T-helper 1 cell (primary cell): ENCODE data around the gene CD3D.

ENCODE experiments used
- DNase-seq, 5 donors: peaks; one replicate each; pipeline ENCODE4 v3.0.0-alpha.2; 2012 to 2020

Gene CD3D

DNA sequence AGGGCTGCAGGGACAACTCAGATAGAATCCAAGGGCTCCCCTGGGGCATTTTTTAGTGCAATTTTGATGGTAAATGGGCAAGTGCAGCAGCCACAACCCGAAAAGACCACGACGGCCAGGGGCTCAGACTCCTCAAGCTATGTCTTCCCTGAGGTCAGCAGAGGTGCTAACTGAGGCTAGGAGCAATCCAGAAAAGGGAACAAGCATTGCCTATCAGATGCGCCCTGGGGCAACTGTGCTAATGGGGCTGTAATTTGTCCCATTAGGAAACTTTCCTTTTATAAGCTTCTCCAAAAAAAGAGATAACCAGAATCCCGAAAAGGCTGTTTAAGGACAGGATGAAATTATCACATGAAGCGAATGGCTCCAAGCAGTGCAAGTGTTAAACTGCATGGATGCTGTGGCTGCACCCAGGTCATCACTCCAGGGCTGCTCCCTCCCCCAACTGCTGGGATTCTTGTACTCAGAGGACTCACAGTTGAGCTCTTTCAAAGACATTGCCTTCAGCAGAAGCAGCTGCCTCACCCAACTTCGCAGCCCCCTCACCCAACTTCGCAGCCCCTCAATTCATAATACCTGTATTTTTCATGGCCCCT, 40.8 kb downstream of the CD3D start:
- DNase-seq: no peak

DNA sequence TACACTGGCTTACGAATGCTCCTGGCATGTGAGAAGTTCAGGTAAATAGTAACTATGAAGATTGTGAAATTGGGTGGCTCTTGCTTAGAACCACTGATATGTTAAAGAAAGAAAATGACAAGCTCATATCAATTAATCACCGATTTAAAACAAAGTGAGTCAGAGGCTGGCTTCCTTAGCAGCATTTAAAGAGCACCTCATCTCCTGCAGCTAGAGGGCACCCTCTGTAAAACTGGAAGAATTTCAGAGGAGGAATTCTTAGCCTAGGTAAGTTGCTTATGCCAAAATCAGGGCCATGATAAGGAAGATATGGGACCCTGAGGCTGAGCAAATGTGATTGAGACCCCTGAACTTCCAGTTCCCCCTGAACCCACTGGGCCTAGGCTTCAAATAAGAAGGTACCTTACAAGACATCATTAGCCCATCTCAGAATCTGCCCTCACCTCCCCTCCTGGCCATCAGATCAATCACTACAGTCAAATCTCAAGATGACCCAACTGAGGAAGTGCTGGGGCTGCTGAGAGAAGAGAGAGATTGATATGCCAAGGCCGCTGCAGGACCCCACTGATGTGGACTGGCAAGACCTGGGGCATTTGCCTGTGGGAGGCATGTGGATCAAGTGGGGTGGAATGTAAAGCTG, 46.6 kb downstream of the CD3D start:
- DNase-seq: peak in 1 of 5 donors; percentile 63

- DNase-seq: no peak
Measured at GRCh38 chr11:118295199-118295598, 47.3 kb downstream of the CD3D start.

DNA sequence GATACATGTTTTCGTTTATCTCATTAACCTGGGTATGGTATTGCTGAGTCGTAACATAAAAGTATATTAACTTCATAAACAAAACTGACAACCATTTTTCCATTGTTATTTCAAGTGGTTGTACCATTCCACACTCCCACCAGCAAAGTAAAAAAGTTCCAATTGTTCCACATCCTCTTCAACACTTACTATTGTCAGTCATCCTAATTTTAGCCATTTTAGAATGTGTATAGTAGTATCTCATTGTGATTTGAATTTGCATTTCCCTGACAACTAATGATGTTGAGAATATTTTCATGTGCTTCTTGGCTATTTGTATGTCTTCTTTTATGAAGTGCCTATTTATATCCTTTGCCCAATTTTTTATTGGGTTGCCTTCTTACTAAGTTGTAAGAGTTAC, 48.5 kb downstream of the CD3D start:
- no peak for DNase-seq

GRCh38 chr11:118291477-118292135, 50.9 kb downstream of the CD3D start:
- no peak for DNase-seq

DNA sequence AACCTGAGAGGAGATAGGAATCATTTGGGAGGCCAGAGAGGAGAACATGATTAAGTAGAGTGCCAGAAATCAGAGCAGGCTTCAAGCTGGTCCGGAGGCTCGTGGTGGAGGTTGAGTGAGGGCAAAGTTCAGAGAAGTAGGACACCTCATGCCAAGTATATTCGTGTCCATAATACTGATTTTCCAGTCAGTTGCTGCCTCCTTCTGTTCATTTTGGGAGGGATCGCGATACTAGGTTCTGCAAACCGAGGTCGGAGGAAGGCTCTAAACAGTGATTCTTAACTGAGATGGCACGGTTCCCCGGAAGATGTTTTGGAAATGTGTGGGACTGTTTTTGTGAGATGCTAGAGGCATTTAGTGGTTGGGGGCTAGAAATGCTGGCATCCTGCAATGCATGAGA, 51.6 kb downstream of the CD3D start:
- DNase-seq: peak in 3 of 5 donors; percentile 22 to 68 (median 25)

GRCh38 chr11:118289401-118289800, 53.1 kb downstream of the CD3D start:
- DNase-seq: no peak
